Activated T-cell treated with anti-CD3 and anti-CD28 coated beads, Interleukin-2, amount 50 U/mL, for 1 hour (primary cell): Measurements from ENCODE around the gene DFFB.

ENCODE experiments used
- DNase-seq: peaks from one replicate; pipeline ENCODE4 v3.0.0-alpha.2; 2020

DFFB gene

DNA sequence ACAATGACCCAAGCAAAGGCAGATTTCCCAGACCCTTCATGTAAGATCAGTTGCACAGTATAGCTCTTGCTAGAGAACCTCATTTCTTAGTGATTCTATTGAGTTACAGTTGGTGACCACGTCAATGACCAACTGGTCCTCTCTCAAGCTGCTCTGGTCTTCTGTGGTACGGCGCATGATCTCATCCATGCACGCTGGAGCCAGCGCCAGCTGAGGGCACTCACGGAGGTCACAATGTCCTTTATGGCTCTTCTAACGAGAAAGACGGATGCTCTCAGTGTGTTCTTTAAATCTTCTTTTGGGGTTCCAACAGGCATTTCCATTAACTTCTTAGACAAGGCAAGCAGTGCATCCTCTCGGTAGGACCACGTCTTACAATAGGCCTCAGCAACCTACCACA lies 22.6 kb upstream of the DFFB start:
- no peak for DNase-seq

DNA sequence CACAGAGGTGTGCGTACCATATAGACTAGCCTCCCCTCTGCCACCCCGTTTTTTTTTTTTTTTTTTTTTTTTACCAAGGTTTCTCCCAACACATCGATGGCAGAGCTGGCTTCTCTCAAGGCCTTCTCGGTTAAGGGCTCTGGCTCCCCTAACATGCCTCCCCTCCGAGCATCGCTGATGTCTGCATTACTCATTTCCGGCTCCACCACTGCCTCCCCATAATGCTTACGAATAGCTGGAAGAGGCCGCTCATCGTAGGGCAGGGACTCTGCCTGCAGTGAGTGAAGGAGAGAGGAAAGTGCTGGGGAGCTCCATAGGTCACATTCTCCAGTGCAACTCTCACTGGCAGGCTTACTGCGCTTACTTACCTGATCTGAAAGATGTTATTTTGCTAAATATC lies 20.9 kb upstream of the DFFB start:
- no peak for DNase-seq

DNA sequence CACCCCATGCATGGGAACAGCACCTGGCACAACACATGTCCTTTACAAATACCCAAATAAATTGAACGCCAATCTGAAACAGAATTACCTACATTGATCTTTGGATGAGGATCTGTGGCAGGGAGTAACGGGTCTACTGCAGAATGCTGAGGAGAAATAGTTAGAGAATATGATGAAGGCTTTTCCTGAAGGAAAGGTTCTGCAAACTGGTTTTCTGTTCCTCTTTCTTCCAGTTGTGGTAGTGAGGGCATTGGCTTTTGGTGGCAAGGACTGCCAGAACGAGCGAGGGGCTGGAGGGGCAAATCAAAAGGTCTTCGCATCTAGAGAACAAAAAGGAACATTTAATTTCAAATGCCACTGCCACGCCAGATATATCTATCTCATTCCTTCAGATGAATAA lies 20.1 kb upstream of the DFFB start:
- DNase-seq, result no peak

DNA sequence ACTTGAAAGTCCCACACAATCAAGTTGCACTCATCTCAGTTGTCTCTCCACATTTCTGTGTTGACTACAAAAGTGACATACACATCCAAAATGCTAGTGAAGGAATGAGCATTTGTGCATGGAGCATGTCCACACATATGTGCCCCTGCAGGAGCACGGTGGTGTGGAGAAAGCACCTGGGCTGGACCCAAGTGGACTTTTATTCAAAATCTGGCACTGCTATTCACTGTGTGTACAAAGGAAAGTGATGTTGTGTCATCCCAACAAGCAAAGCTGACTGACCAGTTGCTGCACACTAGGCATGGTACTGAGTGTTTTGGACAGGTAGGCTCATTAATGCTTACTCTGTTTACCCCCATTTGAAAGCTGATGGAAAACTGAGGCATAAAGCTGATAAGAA lies 19.6 kb upstream of the DFFB start:
- no peak for DNase-seq

DNA sequence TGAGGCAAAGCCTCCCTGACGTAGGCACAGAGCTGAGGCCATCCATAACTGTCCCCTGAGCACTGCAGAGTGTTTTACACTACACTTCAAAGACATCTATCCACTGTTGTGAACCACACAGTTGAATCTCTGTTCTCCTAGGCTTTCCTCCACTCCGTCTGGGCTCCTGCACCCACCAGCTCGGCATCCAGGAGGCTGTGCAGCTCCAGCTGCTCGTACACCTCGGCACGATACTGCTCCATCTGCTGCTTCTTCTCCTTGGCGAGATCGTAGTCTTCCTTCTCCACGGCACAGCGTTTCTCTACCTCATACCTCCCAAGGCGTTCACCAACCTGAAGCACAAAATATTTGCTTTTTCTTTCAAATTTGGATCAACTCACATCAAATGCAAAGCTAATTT lies 18.5 kb upstream of the DFFB start:
- no peak for DNase-seq

DNA sequence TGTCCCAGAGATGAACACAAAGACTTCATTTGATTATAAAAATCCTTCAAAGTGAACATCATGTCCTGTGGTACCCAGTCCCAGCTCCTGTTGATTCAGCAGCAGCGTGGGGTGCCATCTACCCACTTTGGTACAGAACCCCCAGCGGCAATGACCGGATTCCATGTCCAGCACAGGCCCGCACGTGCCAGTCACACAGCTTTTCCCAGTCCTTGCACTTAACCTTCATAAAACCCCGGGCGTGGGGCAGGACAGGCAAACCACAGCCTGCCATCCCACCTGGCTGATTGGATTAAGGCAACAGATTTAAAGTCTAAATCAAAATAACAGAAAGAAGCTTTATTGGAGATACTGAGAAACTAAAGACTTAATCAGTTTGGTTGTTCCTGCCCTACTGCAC lies 15.8 kb upstream of the DFFB start:
- DNase-seq, result no peak

DNA sequence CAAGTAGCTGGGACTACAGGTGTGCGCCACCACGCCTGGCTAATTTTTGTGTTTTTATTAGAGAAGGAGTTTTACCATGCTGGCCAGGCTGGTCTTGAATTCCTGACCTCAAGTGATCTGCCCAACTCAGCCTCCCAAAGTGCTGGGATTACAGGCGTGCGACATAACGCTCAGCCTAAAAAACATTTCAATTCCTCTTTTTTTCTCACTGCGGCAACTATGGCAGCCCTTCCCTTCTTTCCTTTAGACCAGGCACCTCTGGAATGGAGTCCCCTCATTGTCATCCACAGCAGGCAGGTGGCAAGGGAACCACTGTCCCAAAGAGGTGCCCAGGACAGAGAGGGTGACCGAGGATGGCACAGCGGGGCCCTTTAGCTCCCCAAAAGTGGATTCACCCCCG lies 14.4 kb upstream of the DFFB start:
- DNase-seq, result no peak

DNA sequence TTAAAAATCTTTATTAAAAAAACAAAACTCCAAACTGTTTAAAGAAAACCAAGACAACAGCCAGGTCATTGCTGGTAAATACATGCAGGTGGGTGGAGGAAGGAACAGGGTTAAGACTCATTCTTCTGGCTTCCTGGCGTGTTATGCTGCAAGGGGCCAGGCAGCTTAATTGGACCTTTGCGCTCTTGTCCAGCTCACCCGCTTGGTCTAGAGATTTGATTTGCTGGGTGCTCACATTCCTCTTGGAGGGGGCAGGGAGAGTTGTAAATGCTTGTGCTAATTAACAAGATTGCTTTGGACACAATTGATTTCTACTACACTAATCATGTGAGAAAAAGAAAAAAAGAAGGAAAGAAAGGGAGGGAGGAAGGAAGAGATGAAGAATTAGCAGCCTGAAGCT lies 10.7 kb upstream of the DFFB start:
- DNase-seq, result no peak

DNA sequence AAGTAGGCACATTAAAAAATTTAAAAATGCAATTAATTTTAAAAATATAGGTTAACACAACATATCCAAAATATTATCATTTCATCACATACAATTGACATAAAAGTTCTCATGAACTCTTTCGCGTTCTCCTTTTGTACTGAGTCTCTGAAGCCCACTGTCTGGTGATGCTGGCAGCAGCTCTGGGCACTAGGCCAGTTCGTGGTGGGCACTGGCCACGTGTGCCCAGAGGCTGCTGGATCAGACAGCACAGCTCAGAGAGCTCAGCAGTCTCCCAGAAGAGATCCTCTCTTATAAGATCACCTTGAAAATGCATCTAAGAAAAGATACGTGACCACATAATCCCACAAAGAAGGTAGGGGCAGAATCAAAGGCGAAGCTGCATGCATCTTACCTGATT lies 10.2 kb upstream of the DFFB start:
- no peak for DNase-seq

DNA sequence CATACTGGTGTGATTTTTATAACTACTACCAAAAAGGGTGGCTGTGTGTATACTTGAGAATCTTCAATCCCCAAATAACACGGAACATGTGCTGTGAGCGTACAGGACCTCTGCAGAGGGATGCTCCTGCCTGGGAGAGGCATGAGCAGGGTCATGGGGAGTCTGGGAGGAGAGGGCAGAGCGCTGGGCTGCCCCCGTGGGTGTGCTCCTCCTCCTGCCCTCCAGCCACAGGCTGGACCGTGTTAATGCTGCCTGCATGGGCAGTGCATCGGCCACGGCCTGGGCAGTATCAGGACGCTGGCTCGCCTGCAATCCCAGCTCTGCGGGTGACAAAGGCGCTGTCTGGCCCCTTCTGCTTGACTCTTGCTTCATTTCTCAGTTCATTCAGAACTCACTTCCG lies 6.4 kb upstream of the DFFB start:
- DNase-seq, result no peak

DNA sequence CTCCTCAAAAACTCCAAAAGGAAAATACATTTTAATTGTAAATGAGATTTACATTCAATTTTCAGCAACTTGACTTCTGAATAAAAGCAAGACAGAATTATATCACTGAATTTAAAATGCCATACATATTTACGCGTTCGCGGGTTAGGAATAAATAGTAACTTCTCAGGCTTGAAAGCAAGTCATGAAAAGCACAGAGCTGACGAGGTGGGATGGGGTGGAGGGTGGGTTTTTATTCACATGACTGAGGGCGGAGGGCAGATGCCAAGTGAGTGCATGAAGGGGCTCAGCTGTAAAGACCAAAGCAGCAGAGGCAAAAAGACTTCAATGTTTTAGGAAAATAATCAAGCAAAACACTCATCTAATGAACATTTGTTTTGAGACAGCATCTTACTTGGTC lies 6.0 kb upstream of the DFFB start:
- no peak for DNase-seq

DNA sequence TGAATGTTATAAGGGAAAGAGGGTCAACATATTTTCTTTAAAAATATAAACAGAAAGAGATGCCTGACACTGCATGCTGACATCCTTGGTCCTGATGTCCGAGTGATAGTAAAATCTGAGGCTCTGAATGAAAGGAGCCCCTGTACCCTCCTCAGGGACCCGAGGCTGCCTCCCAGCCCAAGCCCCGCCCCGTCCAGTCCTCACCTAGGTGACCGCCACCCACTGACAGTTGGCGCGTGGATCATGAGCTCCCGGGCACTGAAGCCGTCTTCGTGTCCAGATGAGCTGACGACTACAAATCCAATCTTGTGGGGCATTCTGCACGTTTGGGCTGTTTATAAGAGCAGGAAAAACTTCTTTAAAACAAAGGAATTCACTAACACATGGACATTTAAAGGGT lies 5.2 kb upstream of the DFFB start:
- DNase-seq, result no peak

DNA sequence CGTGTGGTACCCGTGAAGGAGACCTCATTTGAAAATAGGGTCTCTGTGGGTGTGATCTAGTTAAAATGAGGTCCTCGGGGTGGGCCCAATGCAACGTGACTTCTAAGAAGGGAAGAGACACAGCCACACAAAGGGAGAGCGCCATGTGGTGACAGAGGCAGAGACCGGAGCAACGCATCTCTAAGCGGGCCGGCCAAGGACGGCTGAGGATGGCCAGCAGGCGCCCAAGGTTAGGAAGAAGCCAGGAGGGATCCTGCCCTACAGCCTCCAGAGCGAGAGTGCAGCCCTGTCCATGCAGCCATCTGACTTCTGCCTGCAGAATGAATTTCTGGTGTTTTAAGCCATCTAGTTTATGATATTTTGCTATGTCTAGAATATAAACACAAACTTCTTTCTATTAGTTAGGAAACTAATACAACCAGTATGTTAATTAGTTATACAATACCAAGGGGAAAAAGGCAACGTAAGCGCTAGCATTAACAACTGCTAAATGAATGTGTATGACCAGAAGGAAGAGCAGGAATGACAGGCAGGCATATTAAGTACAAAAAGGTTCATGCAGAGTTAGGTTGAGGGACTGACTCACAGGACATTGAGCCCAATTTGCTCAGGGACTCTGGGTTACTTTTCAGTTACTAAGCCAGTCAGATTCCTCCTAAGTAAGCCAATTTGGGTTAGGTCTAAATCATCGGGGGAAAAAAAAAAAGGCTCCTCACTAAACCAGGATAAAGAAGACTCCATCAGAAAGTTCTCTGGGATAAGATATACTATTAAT lies 4.4 kb upstream of the DFFB start:
- no peak for DNase-seq

DNA sequence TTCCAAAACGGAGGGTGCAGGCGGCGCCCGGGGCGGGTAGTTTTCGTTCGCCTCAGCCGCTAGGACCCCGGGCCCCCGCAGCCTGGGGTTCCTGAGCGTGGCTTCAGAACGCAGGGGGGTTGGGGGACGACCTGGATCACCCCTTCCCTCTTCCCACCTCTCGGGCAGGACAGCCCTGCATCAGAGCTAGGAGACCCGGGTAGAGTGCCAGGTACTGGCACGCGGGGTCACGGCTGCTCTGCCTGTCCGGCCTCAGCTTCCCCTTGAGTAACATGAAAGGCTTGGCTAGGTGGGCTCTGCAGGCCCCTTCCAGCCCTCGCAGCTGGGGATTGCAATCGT lies 484 bp downstream of the DFFB start:
- no peak for DNase-seq

DNA sequence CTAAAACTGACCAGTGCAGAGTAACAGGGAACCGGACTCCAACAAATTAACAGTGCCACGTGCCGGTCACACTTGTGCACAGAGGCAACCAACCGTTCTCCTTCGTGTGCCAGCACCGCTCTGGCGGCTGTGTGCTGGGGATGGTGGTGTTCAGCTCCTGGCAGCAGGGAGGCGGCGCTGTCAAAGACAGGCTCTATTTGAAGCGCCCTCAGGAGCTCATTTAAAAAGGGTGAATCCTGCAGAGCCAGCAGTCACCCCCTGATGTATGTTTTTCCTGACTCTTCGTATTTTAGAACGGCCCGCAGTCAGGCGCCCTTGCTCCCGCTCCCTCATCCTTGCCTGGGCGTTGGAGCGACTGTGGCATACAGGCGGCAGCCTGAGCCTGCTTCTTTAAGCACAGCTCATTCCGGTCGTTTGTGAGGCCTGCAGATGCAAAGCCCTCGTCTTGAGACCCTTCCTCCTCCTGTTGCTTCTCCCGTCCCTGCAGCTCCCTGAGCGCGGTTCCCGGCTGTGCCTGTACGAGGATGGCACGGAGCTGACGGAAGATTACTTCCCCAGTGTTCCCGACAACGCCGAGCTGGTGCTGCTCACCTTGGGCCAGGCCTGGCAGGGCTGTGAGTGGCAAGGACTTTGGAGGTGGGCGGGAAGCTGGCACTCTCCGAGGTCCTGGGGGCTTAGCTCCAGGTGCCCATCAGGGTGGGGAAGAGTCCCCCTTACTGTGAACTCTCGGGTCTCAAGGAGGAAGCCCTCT lies 1.1 kb downstream of the DFFB start:
- no peak for DNase-seq

DNA sequence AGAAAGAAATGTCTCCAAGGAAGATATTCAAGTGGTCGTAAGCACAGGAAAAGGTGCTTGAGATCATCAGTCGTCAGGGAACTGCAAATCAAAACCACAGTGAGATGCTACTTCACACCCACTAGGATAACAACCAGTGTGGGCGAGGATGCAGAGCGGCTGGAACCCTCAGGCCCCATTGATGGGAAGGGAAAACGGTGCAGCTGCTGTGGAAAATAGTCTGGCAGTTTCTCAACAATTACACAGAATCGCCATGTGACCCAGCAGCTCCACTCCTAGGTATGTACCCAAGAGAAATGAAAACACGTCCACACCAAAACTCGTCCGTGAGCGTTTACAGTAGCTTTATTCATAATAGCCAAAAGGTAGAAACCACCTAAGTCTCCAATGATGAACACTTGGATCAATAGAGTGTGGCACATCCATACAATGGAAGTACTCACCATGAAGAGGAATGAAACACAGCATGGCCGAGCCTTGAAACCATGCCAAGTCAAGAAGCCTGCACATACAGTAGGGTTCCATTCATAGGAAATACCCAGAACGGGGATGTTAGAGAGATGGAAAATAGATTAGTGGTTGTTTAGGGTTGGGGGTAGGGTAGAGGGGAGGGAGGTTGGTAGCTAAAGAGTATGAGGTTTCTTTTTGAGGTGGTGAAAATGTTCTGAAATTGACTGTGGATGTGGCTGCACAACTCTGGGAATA lies 6.1 kb downstream of the DFFB start:
- no peak for DNase-seq

DNA sequence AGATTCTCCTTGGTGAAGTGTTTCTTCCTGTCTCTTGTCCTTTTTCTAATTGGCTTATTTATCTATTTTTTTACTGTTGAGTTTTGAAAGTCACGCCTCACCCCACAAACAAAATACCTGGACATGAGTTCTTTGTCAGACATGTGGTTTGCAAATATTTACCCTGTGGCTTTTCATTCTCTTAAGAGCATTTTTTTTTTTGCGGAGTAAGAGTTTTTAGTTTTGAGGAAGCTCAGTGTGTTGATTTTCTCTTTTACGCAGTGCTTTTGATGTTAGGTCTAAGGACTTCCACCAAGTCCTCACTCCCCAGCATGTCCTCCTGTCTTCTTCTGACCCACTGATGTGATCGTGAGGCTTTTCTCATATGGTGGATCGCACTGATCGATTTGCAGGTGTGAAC lies 7.6 kb downstream of the DFFB start:
- DNase-seq, result no peak

DNA sequence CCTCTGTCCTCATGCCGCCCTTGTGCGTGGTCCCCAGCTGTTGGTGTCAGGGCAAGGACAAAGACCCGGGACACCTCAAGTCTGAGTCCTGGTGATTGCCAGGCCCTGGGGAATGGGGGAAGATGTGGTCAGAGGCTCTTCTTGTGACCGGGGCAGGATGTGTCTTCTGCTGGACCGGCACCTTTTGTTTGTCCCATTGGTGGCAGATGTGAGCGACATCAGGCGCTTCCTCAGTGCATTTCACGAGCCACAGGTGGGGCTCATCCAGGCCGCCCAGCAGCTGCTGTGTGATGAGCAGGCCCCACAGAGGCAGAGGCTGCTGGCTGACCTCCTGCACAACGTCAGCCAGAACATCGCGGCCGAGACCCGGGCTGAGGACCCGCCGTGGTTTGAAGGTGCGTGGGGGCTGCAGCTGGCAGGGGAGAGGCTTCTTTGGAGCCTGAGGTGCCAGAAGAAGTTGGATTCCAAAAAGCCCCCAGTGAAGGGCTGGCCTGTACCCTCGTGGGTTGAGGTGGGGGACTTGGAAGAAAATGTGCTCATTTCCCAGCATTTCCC lies 8.4 kb downstream of the DFFB start:
- DNase-seq, result no peak

DNA sequence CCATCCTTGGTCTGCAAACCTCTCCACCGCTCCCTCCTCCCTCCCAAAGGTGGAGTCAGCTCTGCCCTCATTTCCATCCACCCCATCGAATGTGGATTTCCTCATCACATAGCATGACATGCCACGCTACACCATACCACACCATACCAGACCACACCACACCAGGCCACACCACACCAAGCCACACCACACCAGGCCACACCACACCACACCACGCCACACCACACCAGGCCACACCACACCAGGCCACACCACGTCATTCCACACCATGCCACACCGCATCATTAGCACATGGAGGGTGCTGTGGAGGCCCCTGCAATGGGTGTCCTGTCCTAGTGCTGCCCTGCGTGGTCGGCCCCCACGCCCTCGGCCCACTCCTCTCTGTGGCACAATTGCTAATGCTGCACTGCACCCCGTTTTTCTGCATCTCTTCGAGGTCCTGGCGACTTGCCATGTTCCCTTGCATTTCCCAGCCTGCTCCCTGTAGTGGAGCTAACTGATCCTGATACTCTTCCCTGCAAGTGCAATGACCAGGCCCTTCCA lies 11.3 kb downstream of the DFFB start:
- no peak for DNase-seq

DNA sequence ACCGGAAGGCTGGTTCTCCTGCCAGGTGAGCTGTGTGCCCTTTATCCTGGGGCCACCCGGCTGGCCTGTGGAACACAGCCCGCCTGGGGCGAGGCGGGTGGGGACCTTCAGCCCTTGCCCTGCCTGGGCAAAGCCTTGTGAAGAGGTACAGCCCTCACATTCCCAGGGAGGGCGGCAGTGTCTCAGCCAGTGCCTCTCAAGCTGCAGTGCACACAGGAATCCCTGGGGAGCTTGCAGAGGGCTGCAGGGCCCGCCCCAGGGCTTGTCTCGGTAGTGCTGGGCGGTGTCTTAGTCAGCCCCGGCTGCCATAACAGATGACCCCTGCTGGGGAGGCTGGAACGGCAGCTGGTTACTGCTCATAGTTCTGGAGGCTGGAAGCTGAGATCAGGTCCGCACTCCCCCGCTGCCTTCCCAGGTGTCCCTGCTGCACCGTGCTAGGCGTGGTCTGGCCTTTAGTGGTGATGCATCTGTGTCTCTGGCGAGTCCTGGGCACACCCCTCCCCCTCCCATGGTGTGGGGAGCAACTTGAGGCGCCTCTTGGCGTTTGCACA lies 12.6 kb downstream of the DFFB start:
- DNase-seq, result no peak

DNA sequence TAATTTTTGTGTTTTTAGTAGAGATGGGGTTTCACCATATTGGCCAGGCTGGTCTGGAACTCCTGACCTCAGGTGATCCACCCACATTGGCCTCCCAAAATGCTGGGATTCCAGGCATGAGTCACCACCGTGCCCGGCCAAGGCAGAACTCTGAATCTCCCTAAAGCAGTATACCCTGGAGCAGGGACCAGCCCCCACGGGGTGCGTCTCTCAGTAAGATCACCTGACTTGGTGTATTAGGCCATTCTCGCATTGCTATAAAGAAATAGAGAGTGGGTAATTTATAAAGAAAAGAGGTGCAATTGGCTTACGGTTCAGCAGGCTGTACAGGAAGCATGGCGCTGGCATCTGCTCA lies 14.2 kb downstream of the DFFB start:
- no peak for DNase-seq

DNA sequence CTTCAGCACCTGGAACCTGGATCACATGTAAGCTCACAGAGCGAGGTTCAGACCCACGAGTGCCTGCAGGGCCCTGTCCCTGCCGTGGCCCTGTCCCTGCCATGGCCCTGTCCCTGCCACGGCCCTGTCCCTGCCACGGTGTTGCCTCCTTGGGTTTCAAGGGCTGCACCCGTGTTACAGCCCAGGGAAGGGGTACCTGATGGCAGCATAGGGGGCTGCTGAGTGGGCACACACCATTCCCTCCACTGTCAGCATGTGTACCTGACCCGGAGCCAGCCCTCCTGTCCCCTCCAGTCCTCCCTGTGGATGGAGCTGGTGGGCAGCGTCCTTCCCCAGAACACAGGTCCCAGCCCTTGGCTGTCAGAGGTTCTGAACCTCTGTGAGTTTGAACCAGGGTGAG lies 15.3 kb downstream of the DFFB start:
- DNase-seq, result no peak

DNA sequence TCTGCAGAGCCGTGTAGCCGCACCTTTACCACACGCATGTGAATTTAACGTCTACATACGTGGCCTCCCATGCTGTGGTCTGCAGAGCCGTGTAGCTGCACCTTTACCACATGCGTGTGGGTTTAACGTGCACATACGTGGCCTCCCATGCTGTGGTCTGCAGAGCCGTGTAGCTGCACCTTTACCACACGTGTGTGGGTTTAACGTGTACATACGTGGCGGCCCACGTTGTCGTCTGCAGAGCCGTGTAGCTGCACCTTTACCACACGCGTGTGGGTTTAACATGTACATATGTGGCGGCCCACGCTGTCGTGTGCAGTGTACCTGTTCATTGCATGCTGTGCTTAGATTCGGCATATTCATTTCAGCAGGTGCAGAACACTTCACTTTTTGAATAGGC lies 17.5 kb downstream of the DFFB start:
- DNase-seq, result no peak

DNA sequence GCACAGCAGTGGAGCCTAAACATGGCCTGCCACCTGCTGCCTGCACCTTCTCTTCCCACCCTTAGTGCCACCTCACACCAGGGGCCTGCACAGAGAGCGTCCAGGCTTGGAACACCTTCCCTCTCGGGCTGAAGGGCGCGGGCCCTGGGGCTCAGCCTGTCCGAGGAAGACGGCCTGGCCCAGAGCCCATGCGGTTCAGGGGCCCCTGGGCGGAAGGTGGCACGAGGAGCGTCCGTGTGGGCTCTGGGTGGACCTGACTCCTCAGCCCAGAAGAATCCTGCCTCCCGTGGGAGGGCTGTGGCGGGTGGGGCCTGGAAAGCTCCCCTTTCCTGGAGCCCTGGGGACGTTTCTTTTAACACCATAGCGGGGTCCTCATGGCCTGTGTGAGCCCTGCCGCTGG lies 19.4 kb downstream of the DFFB start:
- DNase-seq, result no peak
